IMR-90 (cell line): Measurements from ENCODE around the gene KDELR3. TPM values are rescaled to one million over a fixed set of nuclear protein-coding genes. Genes with fewer than 3 reads are reported as not detected.

ENCODE experiments used
- ATAC-seq: fragments of 200-7000 bp; cut with Tn5 transposase; 2 replicates; pipeline ENCODE4 v1.9.1; 2020; ENCODE audit warnings: low read depth, mild to moderate bottlenecking, moderate library complexity
- BruUV-seq: library from RNA; stranded (reverse); fragments of 400-500 nt; replicated peaks from 2 replicates; lab custom pipeline; 2021; lab: Mats Ljungman, UMichigan
- CTCF ChIA-PET: fragments of 300-600 bp; formaldehyde crosslinking; extraction: SDS; loops from one replicate; lab custom pipeline; 2021; ENCODE audit warnings: antibody characterized with exemption; lab: Yijun Ruan, JAX
- POLR2A ChIA-PET: fragments of 300-600 bp; sonication (Branson Sonifier 250); formaldehyde crosslinking; loops from one replicate; lab custom pipeline; 2022; ENCODE audit warnings: antibody characterized with exemption; ENCODE audit not compliant: unreplicated experiment; lab: Charles Lee
- DNase-seq: peaks from one replicate; pipeline ENCODE4 v3.0.0; 2013
- H2AFZ ChIP-seq: replicated peaks from 2 replicates; pipeline ENCODE3; 2013; ENCODE audit warnings: low read length, mild to moderate bottlenecking; ENCODE audit not compliant: poor library complexity
- H2AK5ac ChIP-seq: 2 replicates; pipeline ENCODE4 v1.6.1; 2013; ENCODE audit warnings: low read depth, low read length, inconsistent platforms
- H2AK9ac ChIP-seq: replicated peaks from 2 replicates; pipeline ENCODE3; 2013; ENCODE audit warnings: mild to moderate bottlenecking, low read depth, low read length, moderate library complexity; ENCODE audit not compliant: poor library complexity
- H2BK120ac ChIP-seq: 2 replicates; pipeline ENCODE4 v1.6.1; 2013; ENCODE audit warnings: low read depth, low read length, inconsistent platforms
- H2BK15ac ChIP-seq: 3 replicates; pipeline ENCODE4 v1.6.1; 2013; ENCODE audit warnings: low read depth, low read length, inconsistent platforms
- H2BK20ac ChIP-seq: 2 replicates; pipeline ENCODE4 v1.6.1; 2013; ENCODE audit warnings: low read depth, mild to moderate bottlenecking, inconsistent platforms, low read length, moderate library complexity
- H2BK5ac ChIP-seq: 2 replicates; pipeline ENCODE4 v1.6.1; 2013; ENCODE audit warnings: mild to moderate bottlenecking, low read depth, low read length, inconsistent platforms; ENCODE audit not compliant: poor library complexity, severe bottlenecking
- H3K14ac ChIP-seq: replicated peaks from 2 replicates; pipeline ENCODE4 v1.6.1; 2013; ENCODE audit warnings: low read depth, low read length, inconsistent platforms
- H3K18ac ChIP-seq: 2 replicates; pipeline ENCODE4 v1.6.1; 2013; ENCODE audit warnings: low read depth, low read length, control low read depth
- H3K23ac ChIP-seq: 2 replicates; pipeline ENCODE4 v1.6.1; 2013; ENCODE audit warnings: low read depth, low read length, inconsistent platforms
- H3K27ac ChIP-seq: 2 replicates; pipeline ENCODE4 v1.5.1; 2013; ENCODE audit warnings: mild to moderate bottlenecking, control low read depth, low read length; ENCODE audit not compliant: insufficient read depth
- H3K27me3 ChIP-seq: 2 replicates; pipeline ENCODE4 v1.6.1; 2013; ENCODE audit warnings: low read length; ENCODE audit not compliant: control insufficient read depth, insufficient read depth
- H3K36me3 ChIP-seq: 2 replicates; pipeline ENCODE4 v1.6.1; 2013; ENCODE audit warnings: low read length, mixed read lengths; ENCODE audit not compliant: control insufficient read depth, insufficient read depth
- H3K4ac ChIP-seq: 2 replicates; pipeline ENCODE4 v1.6.1; 2013; ENCODE audit warnings: low read depth, low read length, inconsistent platforms
- H3K4me1 ChIP-seq: 2 replicates; pipeline ENCODE4 v1.6.1; 2013; ENCODE audit warnings: low read length, mixed read lengths; ENCODE audit not compliant: control insufficient read depth, insufficient read depth
- H3K4me2 ChIP-seq: 2 replicates; pipeline ENCODE4 v1.6.1; 2013; ENCODE audit warnings: low read depth, mild to moderate bottlenecking, control low read depth, low read length, moderate library complexity
- H3K4me3 ChIP-seq: 2 replicates; pipeline ENCODE4 v1.5.1; 2013; ENCODE audit warnings: low read depth, mild to moderate bottlenecking, control low read depth, low read length, moderate library complexity; ENCODE audit not compliant: insufficient read depth
- H3K56ac ChIP-seq: 2 replicates; pipeline ENCODE4 v1.6.1; 2013; ENCODE audit warnings: low read length, inconsistent platforms; ENCODE audit not compliant: insufficient read depth; ENCODE audit errors: extremely low read depth
- H3K79me1 ChIP-seq, 2 experiments: 2 replicates each; pipeline ENCODE4 v1.6.1; 2013; ENCODE audit warnings: low read length in 2 of 2, inconsistent platforms in 1 of 2, low read depth in 1 of 2
- H3K9ac ChIP-seq: 2 replicates; pipeline ENCODE4 v1.6.1; 2013; ENCODE audit warnings: low read depth, low read length, control low read depth
- H3K9me1 ChIP-seq: 2 replicates; pipeline ENCODE4 v1.6.1; 2013; ENCODE audit warnings: low read length, inconsistent platforms; ENCODE audit not compliant: insufficient read depth
- H3K9me3 ChIP-seq: 2 replicates; pipeline ENCODE4 v1.6.1; 2013; ENCODE audit warnings: low read length; ENCODE audit not compliant: control insufficient read depth, insufficient read depth
- H4K20me1 ChIP-seq: 2 replicates; pipeline ENCODE4 v1.6.1; 2013; ENCODE audit warnings: low read length, inconsistent platforms; ENCODE audit not compliant: insufficient read depth
- H4K5ac ChIP-seq: 2 replicates; pipeline ENCODE4 v1.6.1; 2013; ENCODE audit warnings: mild to moderate bottlenecking, low read depth, low read length, control low read depth
- H4K8ac ChIP-seq, 2 experiments: 2 replicates each; pipeline ENCODE4 v1.6.1; 2013; ENCODE audit warnings: low read depth in 2 of 2, low read length in 2 of 2, control low read depth in 1 of 2, inconsistent platforms in 1 of 2
- H4K91ac ChIP-seq: 2 replicates; pipeline ENCODE4 v1.6.1; 2013; ENCODE audit warnings: low read depth, low read length, inconsistent platforms; ENCODE audit not compliant: insufficient read depth
- BHLHE40 ChIP-seq: fragments of 150-350 bp; IDR thresholded peaks from 2 replicates; pipeline ENCODE4 v1.6.1; 2016; ENCODE audit warnings: mild to moderate bottlenecking, low read depth, low read length
- CEBPB ChIP-seq: IDR thresholded peaks from 2 replicates; pipeline ENCODE4 v1.6.1; 2012; ENCODE audit warnings: low read depth, low read length, improper control_type of control experiment
- CHD1 ChIP-seq: IDR thresholded peaks from 2 replicates; pipeline ENCODE4 v1.6.1; 2012; ENCODE audit warnings: low read depth, low read length, improper control_type of control experiment
- MAFK ChIP-seq: IDR thresholded peaks from 2 replicates; pipeline ENCODE4 v1.6.1; 2012; ENCODE audit warnings: low read depth, low read length, improper control_type of control experiment
- MAZ ChIP-seq: IDR thresholded peaks from 2 replicates; pipeline ENCODE4 v1.6.1; 2012; ENCODE audit warnings: low read depth, mild to moderate bottlenecking, low read length, improper control_type of control experiment, moderate library complexity, borderline replicate concordance
- MXI1 ChIP-seq: IDR thresholded peaks from 2 replicates; pipeline ENCODE4 v1.6.1; 2012; ENCODE audit warnings: low read depth, mild to moderate bottlenecking, low read length, moderate library complexity, borderline replicate concordance
- NFE2L2 ChIP-seq: fragments of 150-350 bp; IDR thresholded peaks from 2 replicates; pipeline ENCODE4 v1.6.1; 2016; ENCODE audit warnings: low read depth, mild to moderate bottlenecking, low read length
- POLR2A ChIP-seq: IDR thresholded peaks from 2 replicates; pipeline ENCODE4 v1.6.1; 2012; ENCODE audit warnings: mild to moderate bottlenecking, low read depth, low read length
- RAD21 ChIP-seq: IDR thresholded peaks from 2 replicates; pipeline ENCODE4 v1.6.1; 2012; ENCODE audit warnings: low read length, improper control_type of control experiment
- RCOR1 ChIP-seq: IDR thresholded peaks from 2 replicates; pipeline ENCODE4 v1.6.1; 2012; ENCODE audit warnings: mild to moderate bottlenecking, low read length, improper control_type of control experiment; ENCODE audit not compliant: insufficient replicate concordance
- RFX5 ChIP-seq: IDR thresholded peaks from 2 replicates; pipeline ENCODE4 v1.8.0; 2012; ENCODE audit warnings: low read depth, mild to moderate bottlenecking, low read length, moderate library complexity
- SMC3 ChIP-seq: fragments of 150-350 bp; IDR thresholded peaks from 2 replicates; pipeline ENCODE4 v1.6.1; 2016; ENCODE audit warnings: low read depth, mild to moderate bottlenecking, antibody characterized with exemption, low read length, moderate library complexity
- WGBS, 2 experiments: methylation state at CpG; one replicate each; pipeline versions ENCODE4 v1.1.5 to v1.1.7; 2013; ENCODE audit warnings: missing lambda C conversion rate in 2 of 2; ENCODE audit not compliant: insufficient read length in 1 of 2; ENCODE audit errors: extremely low coverage in 2 of 2; 5-methylcytosine and 5-hydroxymethylcytosine counted together
- dilution Hi-C: fragments of 300-500 bp; cut with HindIII; formaldehyde crosslinking; loops from one replicate; pipeline ENCODE4 v1.14.3; 2018; ENCODE audit warnings: low sequenced_read_pairs; ENCODE audit not compliant: unreplicated experiment
- in situ Hi-C: fragments of 300-500 bp; cut with MboI; formaldehyde crosslinking; loops from 3 replicates; pipeline ENCODE4 v1.14.3; 2019; ENCODE audit warnings: low sequenced_read_pairs, inconsistent platforms, mixed read lengths
- intact Hi-C: fragments of 100-400 bp; cut with micrococcal nuclease; formaldehyde crosslinking; loops from 2 replicates; pipeline ENCODE4 v1.10.0; 2022
- polyA plus RNA-seq, 3 experiments: library from polyadenylated mRNA; depleted of rRNA; stranded (reverse); fragments of >200 nt; gene quantifications; 2 replicates each; pipeline ENCODE4 v1.2.3, GENCODE V29; 2012; ENCODE audit warnings: low replicate concordance in 1 of 3
- total RNA-seq: library from RNA; depleted of rRNA; stranded (reverse); fragments of >200 nt; gene quantifications from 2 replicates; pipeline ENCODE4 v1.2.3, GENCODE V29; 2012
- TF ChIP-seq, protein P1 (sequence below): conservative IDR thresholded peaks from 2 replicates; pipeline ENCODE4 v1.5.1; 2012; ENCODE audit warnings: mild to moderate bottlenecking, low read depth, low read length, improper control_type of control experiment
- TF ChIP-seq, protein P2 (sequence below): fragments of 150-350 bp; IDR thresholded peaks from 2 replicates; pipeline ENCODE4 v1.6.1; 2017; ENCODE audit warnings: mild to moderate bottlenecking, antibody characterized with exemption, low read length, low read depth
- TF ChIP-seq, protein P3 (sequence below): fragments of 150-350 bp; IDR thresholded peaks from 2 replicates; pipeline ENCODE4 v1.6.1; 2016; ENCODE audit warnings: low read depth, mild to moderate bottlenecking, low read length, moderate library complexity, borderline replicate concordance

Gene KDELR3
- total and polyA plus RNA-seq, 2 of the 4 experiments (the other 2 are of a cell fraction) = 129 to 224 TPM

DNA sequence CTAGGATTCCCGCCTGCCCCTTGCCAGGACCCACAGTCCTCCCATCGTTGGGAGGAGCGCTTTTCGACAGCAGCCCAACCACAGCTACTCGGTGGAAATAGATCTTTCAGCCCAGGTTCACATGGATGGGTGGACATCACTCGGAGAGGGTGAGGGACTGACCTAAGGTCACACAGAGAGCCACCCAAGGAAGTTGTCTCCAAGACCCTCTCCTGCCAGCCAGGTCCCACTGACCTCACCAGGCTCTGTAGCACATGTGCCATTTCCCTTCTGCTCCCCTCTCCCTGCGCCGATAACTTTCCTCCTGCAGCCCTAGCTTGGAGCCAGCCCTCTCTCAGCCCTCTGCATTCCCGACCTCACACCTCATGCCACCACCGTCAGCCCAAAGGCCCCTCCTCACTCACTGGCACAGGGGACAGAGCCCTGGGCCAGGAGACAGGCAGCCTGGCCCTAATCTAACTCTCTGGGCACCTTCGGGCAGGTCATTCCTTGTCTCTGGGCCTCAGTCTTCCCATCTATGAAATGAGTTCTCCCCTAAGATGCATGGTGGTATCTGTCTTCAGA lies 17.6 kb upstream of the KDELR3 start:
- H2BK20ac ChIP-seq = no peak overlapping the region
- ChIA-PET CTCF (interaction anchor here (0.6 kb wide), 1 partner anchor 76 kb away, joined by 4 read pairs; no protein-coding TSS in a partner anchor), POLR2A (no interaction called here)
- H4K20me1 ChIP-seq = no peaks in the 10 kb centered on the region
- no peak overlapping the region for H4K5ac ChIP-seq
- no TSS peak for BruUV-seq
- H3K18ac ChIP-seq = no peak overlapping the region
- no peaks in the 10 kb centered on the region for H3K36me3 ChIP-seq
- H3K4me1 ChIP-seq = no peaks in the 10 kb centered on the region; the same call in 1 of the 2 replicates
- H3K4ac ChIP-seq = no peak overlapping the region
- in situ Hi-C loops = no loop called here
- no peak overlapping the region for H2BK15ac ChIP-seq
- H3K14ac ChIP-seq = no peak overlapping the region
- H3K9me3 ChIP-seq = no peaks in the 10 kb centered on the region; the same call in 1 of the 2 replicates
- H3K23ac ChIP-seq = no peak overlapping the region
- H3K4me3 ChIP-seq = no peak overlapping the region
- intact Hi-C loops = no loop called here
- H4K91ac ChIP-seq = no peak overlapping the region
- H2BK120ac ChIP-seq = no peak overlapping the region
- H3K79me1 ChIP-seq = no peaks in the 10 kb centered on the region
- no peak overlapping the region for H4K8ac ChIP-seq
- dilution Hi-C loops = no loop called here
- DNase-seq = no peak
- H3K27ac ChIP-seq = no peak overlapping the region
- H2BK5ac ChIP-seq = no peak overlapping the region
- ATAC-seq = no peak
- H3K9me1 ChIP-seq = no peaks in the 10 kb centered on the region
- H2AK9ac ChIP-seq = no peak overlapping the region
- no peak overlapping the region for H2AFZ ChIP-seq
- no peak overlapping the region for H3K9ac ChIP-seq
- no peak overlapping the region for H3K4me2 ChIP-seq
- WGBS, 2 experiments = 58% methylated on average over 4 of the region's 11 CpGs; no CpG with 5 or more reads in 1 of the 2 experiments
- H2AK5ac ChIP-seq = no peak overlapping the region
- H3K56ac ChIP-seq = no peak overlapping the region
- H3K27me3 ChIP-seq = peaks cover 75% of the 10 kb centered on the region
- TF ChIP-seq RCOR1 = no peak
- TF ChIP-seq MAFK = no peak
- TF ChIP-seq, protein P1, sequence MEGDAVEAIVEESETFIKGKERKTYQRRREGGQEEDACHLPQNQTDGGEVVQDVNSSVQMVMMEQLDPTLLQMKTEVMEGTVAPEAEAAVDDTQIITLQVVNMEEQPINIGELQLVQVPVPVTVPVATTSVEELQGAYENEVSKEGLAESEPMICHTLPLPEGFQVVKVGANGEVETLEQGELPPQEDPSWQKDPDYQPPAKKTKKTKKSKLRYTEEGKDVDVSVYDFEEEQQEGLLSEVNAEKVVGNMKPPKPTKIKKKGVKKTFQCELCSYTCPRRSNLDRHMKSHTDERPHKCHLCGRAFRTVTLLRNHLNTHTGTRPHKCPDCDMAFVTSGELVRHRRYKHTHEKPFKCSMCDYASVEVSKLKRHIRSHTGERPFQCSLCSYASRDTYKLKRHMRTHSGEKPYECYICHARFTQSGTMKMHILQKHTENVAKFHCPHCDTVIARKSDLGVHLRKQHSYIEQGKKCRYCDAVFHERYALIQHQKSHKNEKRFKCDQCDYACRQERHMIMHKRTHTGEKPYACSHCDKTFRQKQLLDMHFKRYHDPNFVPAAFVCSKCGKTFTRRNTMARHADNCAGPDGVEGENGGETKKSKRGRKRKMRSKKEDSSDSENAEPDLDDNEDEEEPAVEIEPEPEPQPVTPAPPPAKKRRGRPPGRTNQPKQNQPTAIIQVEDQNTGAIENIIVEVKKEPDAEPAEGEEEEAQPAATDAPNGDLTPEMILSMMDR = no peak
- TF ChIP-seq, protein P2, sequence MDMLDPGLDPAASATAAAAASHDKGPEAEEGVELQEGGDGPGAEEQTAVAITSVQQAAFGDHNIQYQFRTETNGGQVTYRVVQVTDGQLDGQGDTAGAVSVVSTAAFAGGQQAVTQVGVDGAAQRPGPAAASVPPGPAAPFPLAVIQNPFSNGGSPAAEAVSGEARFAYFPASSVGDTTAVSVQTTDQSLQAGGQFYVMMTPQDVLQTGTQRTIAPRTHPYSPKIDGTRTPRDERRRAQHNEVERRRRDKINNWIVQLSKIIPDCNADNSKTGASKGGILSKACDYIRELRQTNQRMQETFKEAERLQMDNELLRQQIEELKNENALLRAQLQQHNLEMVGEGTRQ = no peak
- no peak for TF ChIP-seq MXI1
- TF ChIP-seq NFE2L2 = no peak
- TF ChIP-seq POLR2A = no peak
- no peak for TF ChIP-seq BHLHE40
- TF ChIP-seq CEBPB = no peak
- no peak for TF ChIP-seq CHD1
- no peak for TF ChIP-seq MAZ
- no peak for TF ChIP-seq RAD21
- TF ChIP-seq, protein P3, sequence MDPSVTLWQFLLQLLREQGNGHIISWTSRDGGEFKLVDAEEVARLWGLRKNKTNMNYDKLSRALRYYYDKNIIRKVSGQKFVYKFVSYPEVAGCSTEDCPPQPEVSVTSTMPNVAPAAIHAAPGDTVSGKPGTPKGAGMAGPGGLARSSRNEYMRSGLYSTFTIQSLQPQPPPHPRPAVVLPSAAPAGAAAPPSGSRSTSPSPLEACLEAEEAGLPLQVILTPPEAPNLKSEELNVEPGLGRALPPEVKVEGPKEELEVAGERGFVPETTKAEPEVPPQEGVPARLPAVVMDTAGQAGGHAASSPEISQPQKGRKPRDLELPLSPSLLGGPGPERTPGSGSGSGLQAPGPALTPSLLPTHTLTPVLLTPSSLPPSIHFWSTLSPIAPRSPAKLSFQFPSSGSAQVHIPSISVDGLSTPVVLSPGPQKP = no peak
- TF ChIP-seq SMC3 = no peak
- TF ChIP-seq RFX5 = no peak
